Right lobe of liver (tissue), 4 donors: Measurements from ENCODE around the gene HIPK1.

Source experiments
- CTCF ChIP-seq, 4 donors: fragments of 200-600 bp in 3 of 4; fragments of 450-650 bp in 1 of 4; IDR thresholded peaks; one replicate each; pipeline versions ENCODE4 v1.5.1 to v1.8.0; 2016 to 2022; ENCODE audit warnings: antibody characterized with exemption in 4 of 4, mild to moderate bottlenecking in 2 of 4
- POLR2A ChIP-seq: fragments of 450-650 bp; IDR thresholded peaks from one replicate; pipeline ENCODE4 v1.6.1; 2017; ENCODE audit warnings: antibody characterized with exemption, mild to moderate bottlenecking
- donor health status: DM: no; HTN: no; CAD: no.
- donor health status: DM: no; HTN: no; CAD: no.
- donor health status: DM: no; HTN: yes; CAD: no.

DNA sequence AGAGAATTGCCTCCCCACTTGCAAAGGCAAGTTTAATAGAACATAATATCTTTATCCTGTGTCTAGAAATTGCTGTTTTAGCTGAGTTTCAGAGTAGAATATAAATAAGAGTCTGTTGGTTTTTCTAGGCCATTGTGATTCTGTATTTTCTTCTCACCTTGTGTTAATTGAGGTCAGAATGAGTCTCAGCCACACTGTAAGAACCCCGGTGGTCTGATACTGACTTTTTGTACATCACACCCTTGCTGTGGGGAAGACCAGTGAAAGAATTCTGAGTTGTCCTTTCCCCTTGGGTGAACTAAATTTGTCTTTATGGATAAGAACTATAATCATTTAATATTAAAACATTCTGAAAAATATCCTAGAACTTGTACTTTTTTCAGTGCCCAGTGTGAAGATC lies 6.8 kb downstream of the HIPK1 start:
- TF ChIP-seq POLR2A: no peak
- TF ChIP-seq CTCF (IDR thresholded peaks at IDR 0.05): no peak
